ENCODE measurements around the gene SLC22A12. TPM values are rescaled to one million over a fixed set of nuclear protein-coding genes. Genes with fewer than 3 reads are reported as not detected.

SLC22A12 gene
- total RNA-seq, 2 donors from 2014 or later, result not detected

DNA sequence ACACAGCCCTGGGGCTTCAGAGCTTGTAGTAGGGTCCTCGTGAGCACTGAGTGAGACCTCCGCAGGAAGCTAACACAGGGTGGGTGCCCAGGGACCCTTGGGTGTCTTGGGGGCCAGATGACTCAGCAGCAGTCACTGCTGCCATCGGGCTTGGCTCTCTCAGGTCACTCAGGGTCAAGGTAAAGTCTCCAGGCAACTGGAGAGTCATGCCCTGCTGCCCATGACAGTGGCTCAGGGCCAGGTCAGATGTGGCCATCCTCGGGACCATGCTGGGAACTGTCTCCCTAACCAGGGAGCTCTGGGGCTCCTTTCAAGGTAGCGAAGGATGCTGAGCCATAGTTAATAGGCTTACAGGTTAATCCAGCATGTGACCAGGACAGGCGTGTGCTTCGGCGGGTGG is 44.4 kb upstream of the SLC22A12 start:
- no peaks in the 10 kb centered on the region for H3K9me3 ChIP-seq (ENCODE audit: control insufficient read depth, low read length)
- 91 to 95% methylated on average over 8 of the region's 8 CpGs for WGBS, 2 experiments (ENCODE audit: insufficient coverage in 1 of 2, insufficient read length in 1 of 2)
- H3K9me3 Mint-ChIP-seq, result peaks cover 16% of the 10 kb centered on the region
- H3K27ac ChIP-seq (ENCODE audit: low read depth, low read length), result no peak overlapping the region
- no peak overlapping the region for H3K4me3 Mint-ChIP-seq
- peaks cover 33% of the 10 kb centered on the region for H3K27me3 Mint-ChIP-seq (ENCODE audit: insufficient read depth)
- H3K27ac Mint-ChIP-seq, result no peak overlapping the region
- no peaks in the 10 kb centered on the region for H3K4me1 Mint-ChIP-seq
- no peaks in the 10 kb centered on the region for H3K27me3 ChIP-seq (ENCODE audit: control insufficient read depth, insufficient read depth, low read length, poor library complexity, severe bottlenecking)
- H3K4me1 ChIP-seq (ENCODE audit: control insufficient read depth, insufficient read depth, low read length), result no peaks in the 10 kb centered on the region
- TF ChIP-seq, protein P1, sequence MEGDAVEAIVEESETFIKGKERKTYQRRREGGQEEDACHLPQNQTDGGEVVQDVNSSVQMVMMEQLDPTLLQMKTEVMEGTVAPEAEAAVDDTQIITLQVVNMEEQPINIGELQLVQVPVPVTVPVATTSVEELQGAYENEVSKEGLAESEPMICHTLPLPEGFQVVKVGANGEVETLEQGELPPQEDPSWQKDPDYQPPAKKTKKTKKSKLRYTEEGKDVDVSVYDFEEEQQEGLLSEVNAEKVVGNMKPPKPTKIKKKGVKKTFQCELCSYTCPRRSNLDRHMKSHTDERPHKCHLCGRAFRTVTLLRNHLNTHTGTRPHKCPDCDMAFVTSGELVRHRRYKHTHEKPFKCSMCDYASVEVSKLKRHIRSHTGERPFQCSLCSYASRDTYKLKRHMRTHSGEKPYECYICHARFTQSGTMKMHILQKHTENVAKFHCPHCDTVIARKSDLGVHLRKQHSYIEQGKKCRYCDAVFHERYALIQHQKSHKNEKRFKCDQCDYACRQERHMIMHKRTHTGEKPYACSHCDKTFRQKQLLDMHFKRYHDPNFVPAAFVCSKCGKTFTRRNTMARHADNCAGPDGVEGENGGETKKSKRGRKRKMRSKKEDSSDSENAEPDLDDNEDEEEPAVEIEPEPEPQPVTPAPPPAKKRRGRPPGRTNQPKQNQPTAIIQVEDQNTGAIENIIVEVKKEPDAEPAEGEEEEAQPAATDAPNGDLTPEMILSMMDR (conservative IDR thresholded peaks at IDR 0.05), result no peak
- no peak overlapping the region for H3K4me3 ChIP-seq (ENCODE audit: low read length)
- no peak overlapping the region for H3K9ac ChIP-seq (ENCODE audit: extremely low read depth, low read length, poor library complexity, severe bottlenecking)
- no peak for DNase-seq
- H3K36me3 Mint-ChIP-seq (ENCODE audit: low read depth), result no peaks in the 10 kb centered on the region
- no peaks in the 10 kb centered on the region for H3K36me3 ChIP-seq (ENCODE audit: control insufficient read depth, insufficient read depth, low read length)

DNA sequence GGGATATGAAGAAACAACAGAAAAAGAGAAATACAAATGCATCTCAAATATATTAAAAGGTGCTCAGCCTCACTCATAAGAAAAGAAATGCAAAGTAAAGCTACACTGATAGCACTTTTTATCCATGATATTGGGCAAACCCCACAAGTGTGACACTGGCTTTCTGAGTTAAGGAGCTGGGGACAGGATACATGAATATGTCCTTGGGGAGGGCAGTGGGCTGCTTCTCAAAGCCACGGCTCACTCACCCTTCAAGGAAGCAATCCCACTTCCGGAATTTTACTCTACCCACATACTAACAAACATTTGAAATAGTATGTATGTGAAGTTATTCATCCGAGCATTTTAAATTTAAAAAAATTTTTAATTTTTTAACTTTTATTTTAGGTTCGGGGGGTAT is 41.1 kb upstream of the SLC22A12 start:
- no peaks in the 10 kb centered on the region for H3K27me3 ChIP-seq (ENCODE audit: control insufficient read depth, insufficient read depth, low read length, poor library complexity, severe bottlenecking)
- H3K4me1 ChIP-seq (ENCODE audit: control insufficient read depth, insufficient read depth, low read length), result no peaks in the 10 kb centered on the region
- Mint-ChIP-seq H3K9me3 (peaks cover 8% of the 10 kb centered on the region), H3K27ac (no peak overlapping the region), H3K27me3 (ENCODE audit: insufficient read depth) (peaks cover 31% of the 10 kb centered on the region), H3K4me1 (peaks cover 2% of the 10 kb centered on the region), H3K36me3 (ENCODE audit: low read depth) (no peaks in the 10 kb centered on the region), H3K4me3 (no peak overlapping the region)
- no peak for DNase-seq
- TF ChIP-seq, protein P1 (conservative IDR thresholded peaks at IDR 0.05), result no peak
- no peak overlapping the region for H3K4me3 ChIP-seq (ENCODE audit: low read length)
- no peaks in the 10 kb centered on the region for H3K9me3 ChIP-seq (ENCODE audit: control insufficient read depth, low read length)
- WGBS, 2 experiments (ENCODE audit: insufficient coverage in 1 of 2, insufficient read length in 1 of 2), result 90% methylated on average over 1 of the region's 4 CpGs; no CpG with 5 or more reads in 1 of the 2 experiments
- no peak overlapping the region for H3K27ac ChIP-seq (ENCODE audit: low read depth, low read length)
- no peaks in the 10 kb centered on the region for H3K36me3 ChIP-seq (ENCODE audit: control insufficient read depth, insufficient read depth, low read length)
- H3K9ac ChIP-seq (ENCODE audit: extremely low read depth, low read length, poor library complexity, severe bottlenecking), result no peak overlapping the region

DNA sequence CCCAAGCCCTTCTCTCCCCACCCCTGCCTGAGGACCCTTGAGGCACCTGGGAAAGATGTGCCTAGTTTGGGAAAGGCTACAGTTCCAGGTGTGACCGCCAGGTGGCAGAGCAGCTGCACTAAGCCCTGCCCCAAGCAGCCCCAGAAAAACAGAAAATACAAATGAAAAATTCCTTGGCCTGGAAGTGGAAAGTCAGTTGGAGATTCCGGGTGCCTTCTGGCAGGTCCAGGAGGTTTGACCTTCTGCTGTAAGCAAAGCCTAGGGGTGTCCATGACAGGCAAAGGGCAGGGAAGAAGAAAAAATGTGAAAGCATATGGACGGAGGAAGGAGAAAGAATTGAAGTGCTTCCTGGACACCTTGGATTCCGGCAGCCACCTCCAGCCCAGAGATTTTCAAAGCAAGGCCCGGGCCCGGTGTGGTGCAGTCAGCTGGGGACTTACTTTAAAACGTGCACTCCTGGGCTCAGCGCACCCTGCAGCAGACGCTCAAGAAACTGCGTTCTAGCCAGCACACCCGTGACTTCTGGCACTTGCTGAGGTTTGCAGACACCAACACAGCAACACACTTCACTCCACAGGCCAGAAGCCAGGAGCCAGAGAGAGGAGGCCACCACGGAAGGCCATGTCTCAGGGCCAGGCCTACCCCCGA is 37.3 kb upstream of the SLC22A12 start:
- peaks cover 17% of the 10 kb centered on the region for H3K27me3 Mint-ChIP-seq (ENCODE audit: insufficient read depth)
- Histone ChIP-seq H3K9ac (ENCODE audit: extremely low read depth, low read length, poor library complexity, severe bottlenecking) (no peak overlapping the region), H3K27me3 (ENCODE audit: control insufficient read depth, insufficient read depth, low read length, poor library complexity, severe bottlenecking) (no peaks in the 10 kb centered on the region), H3K27ac (ENCODE audit: low read depth, low read length) (no peak overlapping the region), H3K4me3 (ENCODE audit: low read length) (no peak overlapping the region), H3K9me3 (ENCODE audit: control insufficient read depth, low read length) (no peaks in the 10 kb centered on the region), H3K4me1 (ENCODE audit: control insufficient read depth, insufficient read depth, low read length) (no peaks in the 10 kb centered on the region), H3K36me3 (ENCODE audit: control insufficient read depth, insufficient read depth, low read length) (no peaks in the 10 kb centered on the region)
- H3K9me3 Mint-ChIP-seq, result peaks cover 4% of the 10 kb centered on the region
- DNase-seq, result peak; percentile 90
- WGBS, 2 experiments (ENCODE audit: insufficient coverage in 1 of 2, insufficient read length in 1 of 2), result 72 to 79% methylated on average over 7 to 13 of the region's 13 CpGs
- H3K27ac Mint-ChIP-seq, result peak overlapping the region; percentile 24
- no peak overlapping the region for H3K4me3 Mint-ChIP-seq
- H3K4me1 Mint-ChIP-seq, result peaks cover 6% of the 10 kb centered on the region
- no peaks in the 10 kb centered on the region for H3K36me3 Mint-ChIP-seq (ENCODE audit: low read depth)
- TF ChIP-seq, protein P1 (conservative IDR thresholded peaks at IDR 0.05), result peak; percentile 99

Measured in endodermal cell (in vitro differentiated cells).